ENCODE measurements around the gene ARV1.
"Not testable (repeated sequence)": the region's sequence is repeated elsewhere in the genome, so short reads cannot be mapped to it uniquely, and the experiment has no call there.

Gene ARV1

GRCh38 chr1:230976825-230977747, 1.8 kb upstream of the ARV1 start:
- peak in 1 of 2 donors; percentile 12 for DNase-seq (ENCODE audit: low read depth in 2 of 2)

- no peak for DNase-seq (ENCODE audit: low read depth in 2 of 2)
Observed at GRCh38 chr1:230977761-230978490, 968 bp upstream of the ARV1 start.

- no peak for DNase-seq (ENCODE audit: low read depth in 2 of 2)
Observed at GRCh38 chr1:230979389-230979716, 459 bp downstream of the ARV1 start.

- DNase-seq (ENCODE audit: low read depth in 2 of 2), result no peak
Observed at GRCh38 chr1:230979952-230980351, 1.1 kb downstream of the ARV1 start.

- no peak for DNase-seq (ENCODE audit: low read depth in 2 of 2)
Observed at GRCh38 chr1:230982696-230983095, 3.8 kb downstream of the ARV1 start.

- no peak for DNase-seq (ENCODE audit: low read depth in 2 of 2)
Observed at GRCh38 chr1:230983811-230984210, 4.9 kb downstream of the ARV1 start.

- not testable (repeated sequence) for DNase-seq (ENCODE audit: low read depth in 2 of 2)
Observed at GRCh38 chr1:230984622-230985515, 6.0 kb downstream of the ARV1 start.

- no peak for DNase-seq (ENCODE audit: low read depth in 2 of 2)
Observed at GRCh38 chr1:230985711-230986110, 6.8 kb downstream of the ARV1 start.

GRCh38 chr1:230986976-230987375, 8.1 kb downstream of the ARV1 start:
- no peak for DNase-seq (ENCODE audit: low read depth in 2 of 2)

- DNase-seq (ENCODE audit: low read depth in 2 of 2), result no peak
Observed at GRCh38 chr1:230987448-230987847, 8.6 kb downstream of the ARV1 start.

GRCh38 chr1:230992100-230992774, 13.3 kb downstream of the ARV1 start:
- no peak for DNase-seq (ENCODE audit: low read depth in 2 of 2)

GRCh38 chr1:230994860-230995259, 16.0 kb downstream of the ARV1 start:
- no peak for DNase-seq (ENCODE audit: low read depth in 2 of 2)

GRCh38 chr1:231000201-231000600, 21.3 kb downstream of the ARV1 start:
- no peak for DNase-seq (ENCODE audit: low read depth in 2 of 2)

GRCh38 chr1:231000639-231001038, 21.7 kb downstream of the ARV1 start:
- no peak for DNase-seq (ENCODE audit: low read depth in 2 of 2)

GRCh38 chr1:231001892-231002291, 23.0 kb downstream of the ARV1 start:
- DNase-seq (ENCODE audit: low read depth in 2 of 2), result no peak

GRCh38 chr1:231007535-231007934, 28.6 kb downstream of the ARV1 start:
- not testable (repeated sequence) for DNase-seq (ENCODE audit: low read depth in 2 of 2)

GRCh38 chr1:231011360-231011759, 32.5 kb downstream of the ARV1 start:
- DNase-seq (ENCODE audit: low read depth in 2 of 2), result no peak

GRCh38 chr1:231011963-231012362, 33.1 kb downstream of the ARV1 start:
- DNase-seq (ENCODE audit: low read depth in 2 of 2), result no peak

- DNase-seq (ENCODE audit: low read depth in 2 of 2), result no peak
Observed at GRCh38 chr1:231013391-231014015, 34.6 kb downstream of the ARV1 start.

GRCh38 chr1:231016234-231016633, 37.3 kb downstream of the ARV1 start:
- no peak for DNase-seq (ENCODE audit: low read depth in 2 of 2)

- DNase-seq (ENCODE audit: low read depth in 2 of 2), result no peak
Observed at GRCh38 chr1:231016966-231017365, 38.1 kb downstream of the ARV1 start.

All from stimulated activated CD8-positive, alpha-beta memory T cell treated with anti-CD3 and anti-CD28 coated beads, Interleukin-15, amount 100 ng/mL, for 4 hours (primary cell).